B cell (primary cell): ENCODE measurements around the gene TBC1D22A. TPM values are rescaled to one million over a fixed set of nuclear protein-coding genes. Genes with fewer than 3 reads are reported as not detected.

ENCODE experiments used
- ATAC-seq: fragments of 200-7000 bp; cut with Tn5 transposase; one replicate; pipeline ENCODE4 v1.10.0; 2021; ENCODE audit warnings: low read depth, mild to moderate bottlenecking, moderate number of reproducible peaks, moderate library complexity
- CTCF ChIA-PET: fragments of 350-600 bp; sonication (Branson Sonifier 250); formaldehyde crosslinking; loops from one replicate; lab custom pipeline; 2021; ENCODE audit warnings: antibody characterized with exemption, inconsistent platforms; lab: Charles Lee
- POLR2A ChIA-PET: fragments of 350-600 bp; sonication (Branson Sonifier 250); formaldehyde crosslinking; loops from one replicate; lab custom pipeline; 2021; ENCODE audit warnings: antibody characterized with exemption; lab: Charles Lee
- DNase-seq: peaks from one replicate; pipeline ENCODE4 v3.0.0; 2013
- H2AFZ ChIP-seq: 2 replicates; pipeline ENCODE4 v1.6.1; 2012; ENCODE audit warnings: mild to moderate bottlenecking, low read depth, low read length; ENCODE audit not compliant: insufficient read depth, poor library complexity, severe bottlenecking
- H3K27ac ChIP-seq, 2 donors: 1 replicate in 1 of 2; 2 replicates in 1 of 2; pipeline ENCODE4 v1.5.1; 2012 to 2013; ENCODE audit warnings: low read length in 2 of 2, mild to moderate bottlenecking in 2 of 2, moderate library complexity in 1 of 2
- H3K27me3 ChIP-seq, 4 experiments: fragments of 200-600 bp in 1 of 4; sonication (generic) in 1 of 4; replicated peaks in 1 of 4; 1 replicate in 2 of 4; 2 replicates in 2 of 4; pipeline versions ENCODE4 v1.6.1 to v1.7.0; 2013 to 2016; ENCODE audit warnings: low read length in 3 of 4, mild to moderate bottlenecking in 2 of 4, mixed read lengths in 1 of 4, moderate library complexity in 1 of 4; ENCODE audit not compliant: insufficient read depth in 4 of 4, control insufficient read depth in 3 of 4; ENCODE audit errors: control extremely low read depth in 1 of 4
- H3K36me3 ChIP-seq, 2 experiments: replicated peaks in 1 of 2; 1 replicate in 1 of 2; 2 replicates in 1 of 2; pipeline versions ENCODE4 v1.6.1 to v1.7.1; 2013; ENCODE audit warnings: low read length in 1 of 2; ENCODE audit not compliant: insufficient read depth in 2 of 2, control insufficient read depth in 1 of 2; ENCODE audit errors: control extremely low read depth in 1 of 2, extremely low read depth in 1 of 2
- H3K4me1 ChIP-seq, 2 donors: fragments of 200-600 bp in 1 of 2; sonication (generic) in 1 of 2; 1 replicate in 1 of 2; 2 replicates in 1 of 2; pipeline versions ENCODE4 v1.5.1 to v1.6.1; 2013 to 2017; ENCODE audit warnings: low read length in 2 of 2; ENCODE audit not compliant: control insufficient read depth in 2 of 2, insufficient read depth in 2 of 2
- H3K4me2 ChIP-seq: replicated peaks from 2 replicates; pipeline ENCODE3; 2012; ENCODE audit warnings: mild to moderate bottlenecking, low read depth, low read length; ENCODE audit not compliant: poor library complexity, severe bottlenecking
- H3K4me3 ChIP-seq, 5 experiments: fragments of 200-600 bp in 1 of 5; sonication (generic) in 1 of 5; 1 replicate in 3 of 5; 2 replicates in 2 of 5; pipeline versions ENCODE4 v1.5.1 to v1.7.0; 2011 to 2016; ENCODE audit warnings: low read length in 4 of 5, mild to moderate bottlenecking in 4 of 5, low read depth in 2 of 5, control low read depth in 1 of 5, moderate library complexity in 1 of 5; ENCODE audit not compliant: insufficient read depth in 1 of 5; ENCODE audit errors: control extremely low read depth in 1 of 5, extremely low read depth in 1 of 5
- H3K79me2 ChIP-seq: fragments of 200-600 bp; sonication (generic); one replicate; pipeline ENCODE4 v1.6.0; 2016; ENCODE audit warnings: low read length; ENCODE audit not compliant: control insufficient read depth, insufficient read depth
- H3K9ac ChIP-seq: fragments of 200-600 bp; sonication (generic); 2 replicates; pipeline ENCODE4 v1.6.1; 2017; ENCODE audit warnings: mild to moderate bottlenecking, low read length, moderate library complexity
- H3K9me3 ChIP-seq, 3 donors: one replicate each; pipeline versions ENCODE4 v1.6.1 to v1.7.1; 2013; ENCODE audit warnings: low read length in 2 of 3; ENCODE audit not compliant: control insufficient read depth in 2 of 3, insufficient read depth in 1 of 3; ENCODE audit errors: control extremely low read depth in 1 of 3
- H4K20me1 ChIP-seq: 2 replicates; pipeline ENCODE4 v1.6.0; 2012; ENCODE audit warnings: mild to moderate bottlenecking, low read length; ENCODE audit not compliant: insufficient read depth, control insufficient read depth, poor library complexity, severe bottlenecking
- H3K27ac Mint-ChIP-seq: one replicate; pipeline ENCODE4 v1.8.0; 2021; ENCODE audit warnings: mixed read lengths
- H3K27me3 Mint-ChIP-seq: one replicate; pipeline ENCODE4 v1.8.0; 2021; ENCODE audit warnings: mixed read lengths
- H3K4me1 Mint-ChIP-seq: one replicate; pipeline ENCODE4 v1.8.0; 2021; ENCODE audit warnings: mixed read lengths
- H3K4me3 Mint-ChIP-seq: one replicate; pipeline ENCODE4 v1.8.0; 2021; ENCODE audit warnings: mixed read lengths
- H3K9me3 Mint-ChIP-seq: one replicate; pipeline ENCODE4 v1.8.0; 2022; ENCODE audit warnings: mixed read lengths; ENCODE audit not compliant: insufficient read depth
- CTCF ChIP-seq: fragments of 200-600 bp; IDR thresholded peaks from one replicate; pipeline ENCODE4 v1.8.0; 2022; ENCODE audit warnings: antibody characterized with exemption, mild to moderate bottlenecking
- EZH2 ChIP-seq: IDR thresholded peaks from 2 replicates; pipeline ENCODE4 v1.6.1; 2012; ENCODE audit warnings: borderline replicate concordance, low read depth, mild to moderate bottlenecking, moderate library complexity, low read length; ENCODE audit not compliant: insufficient read depth, poor library complexity, severe bottlenecking
- WGBS: methylation state at CpG from one replicate; pipeline ENCODE4 v1.1.5; 2013; ENCODE audit warnings: missing lambda C conversion rate; ENCODE audit not compliant: insufficient coverage; 5-methylcytosine and 5-hydroxymethylcytosine counted together
- intact Hi-C: fragments of 100-400 bp; cut with micrococcal nuclease; formaldehyde crosslinking; loops from one replicate; pipeline ENCODE4 v1.10.0; 2022
- polyA plus RNA-seq: library from polyadenylated mRNA; depleted of rRNA; stranded (reverse); fragments of >200 nt; gene quantifications from 2 replicates; pipeline ENCODE4 v1.2.3, GENCODE V29; 2012
- total RNA-seq, 2 donors: library from RNA; stranded (reverse); fragments of 120-200 nt in 1 of 2; gene quantifications; 1 replicate in 1 of 2; 2 replicates in 1 of 2; pipeline versions ENCODE4 v1.2.3 to v1.2.4, GENCODE V29; 2013 to 2022

TBC1D22A gene
- total and polyA plus RNA-seq, 2 donors (not counting 1 experiment from before 2014, with no cell fraction given): 73.8 to 128 TPM

GRCh38 chr22:46803936-46804335 is 41.5 kb downstream of the TBC1D22A start:
- WGBS: 84% methylated on average over 3 of the region's 10 CpGs
- peaks cover 0 to 2% (median 0%) of the 10 kb centered on the region in 3 donors for H3K9me3 ChIP-seq
- ATAC-seq (no peak), DNase-seq (no peak)
- ChIA-PET CTCF (interaction anchor here (0.9 to 11.4 kb wide), 22 partner anchors 8 to 240 kb away, joined by 3 to 468 read pairs (median 10); partner anchors contain the start of genes CERK and TBC1D22A), POLR2A (interaction anchor here (1.4 to 1.5 kb wide), 2 partner anchors 42 to 45 kb away, joined by 6 to 15 read pairs; partner anchors contain the start of gene TBC1D22A)
- peaks cover 98% of the 10 kb centered on the region for H4K20me1 ChIP-seq
- intact Hi-C loops: loop anchor here (1.0 kb wide), 3 partner anchors 46 to 241 kb away; no protein-coding TSS in a partner anchor
- H3K36me3 ChIP-seq: peaks cover 0 to 81% of the 10 kb centered on the region in 2 experiments
- H2AFZ ChIP-seq: no peak overlapping the region
- peaks cover 15 to 19% of the 10 kb centered on the region in 2 donors for H3K4me1 ChIP-seq
- H3K9ac ChIP-seq: no peak overlapping the region
- peaks cover 99% of the 10 kb centered on the region for H3K79me2 ChIP-seq
- no peak overlapping the region for H3K4me2 ChIP-seq
- no peak for TF ChIP-seq EZH2
- TF ChIP-seq CTCF: no peak
- Mint-ChIP-seq H3K4me3 (no peak overlapping the region), H3K4me1 (peaks cover 40% of the 10 kb centered on the region), H3K27me3 (no peaks in the 10 kb centered on the region), H3K27ac (no peak overlapping the region), H3K9me3 (no peaks in the 10 kb centered on the region)
- H3K4me3 ChIP-seq: no peak overlapping the region
- no peak overlapping the region for H3K27ac ChIP-seq
- H3K27me3 ChIP-seq: no peaks in the 10 kb centered on the region

- Histone ChIP-seq H3K4me2 (peak overlapping the region; percentile 24), H3K27me3 (no peaks in the 10 kb centered on the region), H2AFZ (no peak overlapping the region), H3K4me1 (peaks cover 15 to 19% of the 10 kb centered on the region in 2 donors), H3K27ac (peak overlapping the region in 1 of 2 donors; percentile 51), H3K4me3 (no peak overlapping the region), H3K36me3 (peaks cover 0 to 78% of the 10 kb centered on the region in 2 experiments), H3K9ac (peak overlapping the region; percentile 16), H3K9me3 (peaks cover 0 to 7% (median 0%) of the 10 kb centered on the region in 3 donors), H3K79me2 (peaks cover 98% of the 10 kb centered on the region), H4K20me1 (peaks cover 98% of the 10 kb centered on the region)
- POLR2A ChIA-PET: interaction anchor here (0.6 kb wide), 1 partner anchor 231 kb away, joined by 3 read pairs; no protein-coding TSS in a partner anchor
- no peaks in the 10 kb centered on the region for H3K27me3 Mint-ChIP-seq
- ATAC-seq (no peak), DNase-seq (no peak)
- H3K27ac Mint-ChIP-seq: no peak overlapping the region
- intact Hi-C loops: no loop called here
- no peak for TF ChIP-seq EZH2
- TF ChIP-seq CTCF: no peak
- 26% methylated on average over 7 of the region's 7 CpGs for WGBS
- H3K9me3 Mint-ChIP-seq: no peaks in the 10 kb centered on the region
- H3K4me3 Mint-ChIP-seq: no peak overlapping the region
- CTCF ChIA-PET: interaction anchor here (0.7 to 11.4 kb wide), 3 partner anchors 48 to 1571 kb away, joined by 3 to 468 read pairs (median 83); partner anchors contain the start of genes CERK and TBC1D22A
- H3K4me1 Mint-ChIP-seq: peaks cover 29% of the 10 kb centered on the region
Measured at GRCh38 chr22:46806794-46807193, 44.3 kb downstream of the TBC1D22A start.
